Measurements from ENCODE around the gene MBOAT1. TPM values are rescaled to one million over a fixed set of nuclear protein-coding genes. Genes with fewer than 3 reads are reported as not detected.
"Not testable (repeated sequence)": the region's sequence is repeated elsewhere in the genome, so short reads cannot be mapped to it uniquely, and the experiment has no call there.

MBOAT1 gene, protein sequence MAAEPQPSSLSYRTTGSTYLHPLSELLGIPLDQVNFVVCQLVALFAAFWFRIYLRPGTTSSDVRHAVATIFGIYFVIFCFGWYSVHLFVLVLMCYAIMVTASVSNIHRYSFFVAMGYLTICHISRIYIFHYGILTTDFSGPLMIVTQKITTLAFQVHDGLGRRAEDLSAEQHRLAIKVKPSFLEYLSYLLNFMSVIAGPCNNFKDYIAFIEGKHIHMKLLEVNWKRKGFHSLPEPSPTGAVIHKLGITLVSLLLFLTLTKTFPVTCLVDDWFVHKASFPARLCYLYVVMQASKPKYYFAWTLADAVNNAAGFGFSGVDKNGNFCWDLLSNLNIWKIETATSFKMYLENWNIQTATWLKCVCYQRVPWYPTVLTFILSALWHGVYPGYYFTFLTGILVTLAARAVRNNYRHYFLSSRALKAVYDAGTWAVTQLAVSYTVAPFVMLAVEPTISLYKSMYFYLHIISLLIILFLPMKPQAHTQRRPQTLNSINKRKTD
- 6.3 TPM for total RNA-seq

- ATAC-seq = peak; percentile 97
Observed at GRCh38 chr6:20212392-20213111, at the start of gene MBOAT1. Gene MBOAT1, minus strand, starts transcription at chr6:20212469. Its CDS starts 235 bp downstream, at chr6:20212234.

GRCh38 chr6:20261685-20262084 lies 49.4 kb upstream of the MBOAT1 start:
- ATAC-seq = no peak

GRCh38 chr6:20260360-20260759 lies 48.1 kb upstream of the MBOAT1 start:
- ATAC-seq = no peak

DNA sequence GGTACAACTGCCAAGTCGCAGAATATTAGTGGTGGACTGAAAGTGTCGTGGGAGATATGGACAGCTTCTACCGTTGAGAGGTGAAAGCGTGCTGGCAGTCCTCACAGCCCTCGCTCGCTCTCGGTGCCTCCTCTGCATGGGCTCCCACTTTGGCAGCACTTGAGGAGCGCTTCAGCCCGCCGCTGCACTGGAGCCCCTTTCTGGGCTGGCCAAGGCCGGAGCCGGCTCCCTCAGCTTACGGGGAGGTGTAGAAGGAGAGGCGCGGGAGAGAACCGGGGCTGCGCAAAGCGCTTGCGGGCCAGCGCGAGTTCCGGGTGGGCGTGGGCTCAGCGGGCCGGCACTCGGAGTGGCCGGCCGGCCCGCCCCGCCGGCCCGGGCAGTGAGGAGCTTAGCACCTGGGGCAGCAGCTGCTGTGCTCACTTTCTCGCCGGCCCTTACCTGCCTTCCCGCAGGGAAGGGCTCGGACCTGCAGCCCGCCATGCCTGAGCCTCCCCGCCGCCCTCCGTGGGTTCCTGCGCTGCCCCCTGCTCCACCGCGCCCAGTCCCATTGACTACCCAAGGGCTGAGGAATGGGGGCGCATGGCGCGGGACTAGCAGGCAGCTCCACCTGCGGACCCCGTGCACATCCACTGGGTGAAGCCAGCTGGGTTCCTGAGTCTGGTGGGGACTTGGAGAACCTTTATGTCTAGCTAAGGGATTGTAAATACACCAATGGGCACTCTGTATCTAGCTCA lies 47.2 kb upstream of the MBOAT1 start:
- ATAC-seq = no peak

GRCh38 chr6:20255428-20255827 lies 43.2 kb upstream of the MBOAT1 start:
- no peak for ATAC-seq

DNA sequence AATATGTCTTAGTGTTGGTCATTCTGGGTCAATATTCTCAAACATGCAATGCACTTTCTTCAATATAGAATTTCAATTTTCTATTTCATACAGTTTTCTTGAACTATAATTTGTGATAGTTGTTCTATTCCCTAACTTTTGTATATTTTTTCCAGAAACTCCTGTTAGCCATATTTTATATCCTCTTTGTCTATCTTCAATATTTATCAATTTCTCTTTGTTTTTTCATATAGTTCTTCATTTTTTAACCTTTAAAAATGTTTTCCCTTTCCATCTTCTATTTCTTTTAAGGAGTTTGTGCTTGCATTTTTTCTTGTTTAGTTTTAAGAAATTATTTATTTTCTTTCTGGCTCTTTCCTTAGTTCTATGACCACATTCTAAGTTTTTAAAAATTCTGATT lies 42.0 kb upstream of the MBOAT1 start:
- ATAC-seq = no peak

DNA sequence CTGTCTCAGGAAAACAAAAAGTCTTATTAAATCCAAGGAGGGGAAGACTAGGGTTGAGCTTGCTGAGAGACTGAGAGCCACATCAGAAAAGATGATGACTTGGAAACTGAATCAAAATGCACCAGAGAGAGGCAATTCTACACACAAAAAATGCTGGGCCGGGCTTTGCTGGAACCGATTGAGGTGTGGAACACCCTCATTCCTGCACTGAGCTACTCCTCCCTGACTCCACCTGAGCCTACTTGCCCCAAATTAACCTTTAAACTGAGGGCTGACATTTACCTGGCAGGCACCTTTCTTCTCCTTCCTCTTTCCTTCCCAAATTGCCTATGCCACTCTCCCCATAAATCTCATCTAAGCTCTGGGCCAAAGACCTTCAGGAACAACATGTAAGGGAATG lies 40.8 kb upstream of the MBOAT1 start:
- ATAC-seq = peak; percentile 80

DNA sequence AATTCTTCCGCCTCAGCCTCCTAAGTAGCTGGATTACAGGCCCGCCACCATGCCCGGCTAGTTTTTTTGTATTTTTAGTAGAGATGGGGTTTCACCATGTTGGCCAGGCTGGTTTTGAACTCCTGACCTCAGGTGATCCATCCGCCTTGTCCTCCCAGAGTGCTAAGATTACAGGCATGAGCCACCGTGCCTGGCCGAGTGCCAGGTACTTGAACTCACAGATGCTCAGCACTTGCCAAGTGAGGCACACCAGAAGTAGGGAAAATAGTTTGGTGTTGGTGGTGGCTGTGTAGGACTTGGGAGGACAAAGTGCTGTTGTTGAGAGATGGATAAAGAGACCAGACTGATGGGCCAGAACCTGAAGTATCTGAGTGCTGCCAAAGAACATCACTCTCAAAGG lies 40.0 kb upstream of the MBOAT1 start:
- peak; percentile 51 for ATAC-seq

- ATAC-seq = no peak
Observed at GRCh38 chr6:20251525-20251924, 39.3 kb upstream of the MBOAT1 start.

DNA sequence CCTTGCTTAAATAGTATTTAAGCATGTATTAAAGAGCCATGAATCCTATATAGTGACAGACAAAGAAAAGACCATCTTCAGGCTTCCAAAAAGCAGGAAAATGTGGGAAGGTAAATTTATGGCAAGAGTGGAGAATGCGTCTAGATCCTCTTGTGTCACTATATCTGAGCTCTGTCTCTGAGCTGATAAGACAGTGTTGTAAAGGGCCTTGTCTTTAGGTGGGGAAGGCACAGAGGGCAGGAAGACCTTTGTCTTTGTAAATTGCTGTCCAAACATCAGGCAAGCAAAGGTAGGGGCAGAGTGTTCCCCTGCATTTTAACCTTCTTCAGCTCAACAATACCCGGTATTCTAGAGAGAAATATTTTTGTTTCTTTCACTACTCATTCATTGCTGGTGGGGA lies 33.9 kb upstream of the MBOAT1 start:
- no peak for ATAC-seq

- ATAC-seq = not testable (repeated sequence)
Observed at GRCh38 chr6:20244807-20245681, 32.8 kb upstream of the MBOAT1 start.

DNA sequence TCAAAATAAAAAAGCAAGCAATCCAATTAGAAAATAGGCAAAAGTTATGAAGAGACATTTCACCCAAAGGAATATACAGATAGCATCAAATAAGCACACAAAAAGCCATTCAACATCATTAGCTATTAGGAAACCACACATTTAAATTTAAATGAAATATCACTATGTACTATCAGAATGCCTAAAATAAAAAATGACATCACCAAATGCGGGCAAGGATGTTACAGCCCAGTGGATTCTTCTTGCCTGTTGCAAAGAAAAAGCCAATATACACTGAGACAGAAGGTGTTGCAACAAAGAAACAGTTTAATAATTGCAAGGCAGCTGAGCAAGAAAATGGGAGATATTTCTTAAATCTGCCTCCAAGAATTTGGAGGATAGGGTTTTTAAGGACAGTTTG lies 31.0 kb upstream of the MBOAT1 start:
- no peak for ATAC-seq

DNA sequence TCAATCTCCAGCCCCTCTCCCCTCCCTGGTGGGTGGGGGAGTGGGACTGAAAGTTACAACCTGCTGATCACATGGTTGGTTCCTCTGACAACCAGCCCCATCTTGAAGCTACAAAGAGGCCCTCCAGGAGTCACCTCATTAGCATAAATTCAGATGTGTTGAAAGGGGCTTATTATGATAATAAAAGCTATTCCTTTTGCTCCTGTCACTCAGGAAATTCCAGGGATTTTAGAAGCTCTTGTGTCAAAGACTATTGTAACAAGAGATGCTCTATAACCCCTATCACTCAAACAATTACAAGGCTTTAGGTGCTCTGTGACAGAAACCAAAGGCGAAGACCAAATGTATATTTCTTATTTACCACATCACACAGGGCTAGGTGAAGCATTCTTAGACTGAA lies 30.1 kb upstream of the MBOAT1 start:
- no peak for ATAC-seq

GRCh38 chr6:20241102-20241501 lies 28.8 kb upstream of the MBOAT1 start:
- ATAC-seq = no peak

- ATAC-seq = no peak
Observed at GRCh38 chr6:20238688-20239587, 26.7 kb upstream of the MBOAT1 start.

DNA sequence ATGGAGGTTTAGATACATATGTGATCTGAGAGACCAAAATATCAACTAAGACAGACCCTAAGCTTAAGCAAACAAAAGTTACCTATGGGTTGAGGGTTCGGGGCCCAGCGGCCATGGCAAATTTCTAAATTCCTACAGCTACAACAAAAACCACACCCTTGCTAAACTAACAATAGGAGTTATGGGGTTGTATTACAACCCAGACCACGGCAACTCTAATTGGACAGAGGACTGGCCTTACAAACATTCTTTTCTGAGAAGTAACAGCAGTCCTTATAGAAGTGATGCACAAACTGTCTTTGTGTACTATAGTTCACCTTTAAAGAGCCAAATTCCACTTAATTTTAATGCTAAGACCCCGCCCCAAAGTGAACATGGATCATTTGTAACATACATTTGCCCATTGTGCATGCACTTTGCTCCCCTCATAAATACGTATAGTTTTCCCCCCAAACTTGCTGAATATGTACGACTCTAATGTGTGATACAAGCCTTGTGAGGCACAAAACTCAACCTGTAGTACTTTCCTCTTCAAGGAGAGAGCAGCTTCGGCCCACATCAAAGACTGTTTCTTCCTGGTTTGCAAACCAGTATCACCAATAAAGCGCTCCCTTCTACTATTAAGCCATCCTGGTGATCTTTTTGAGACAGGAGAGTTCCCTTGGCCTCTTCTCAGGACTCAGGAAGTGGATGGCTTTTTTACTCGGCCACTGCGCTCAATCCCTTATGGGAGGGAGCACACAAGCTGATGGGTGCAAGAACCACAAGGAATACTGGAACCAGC lies 25.6 kb upstream of the MBOAT1 start:
- peak; percentile 41 for ATAC-seq

DNA sequence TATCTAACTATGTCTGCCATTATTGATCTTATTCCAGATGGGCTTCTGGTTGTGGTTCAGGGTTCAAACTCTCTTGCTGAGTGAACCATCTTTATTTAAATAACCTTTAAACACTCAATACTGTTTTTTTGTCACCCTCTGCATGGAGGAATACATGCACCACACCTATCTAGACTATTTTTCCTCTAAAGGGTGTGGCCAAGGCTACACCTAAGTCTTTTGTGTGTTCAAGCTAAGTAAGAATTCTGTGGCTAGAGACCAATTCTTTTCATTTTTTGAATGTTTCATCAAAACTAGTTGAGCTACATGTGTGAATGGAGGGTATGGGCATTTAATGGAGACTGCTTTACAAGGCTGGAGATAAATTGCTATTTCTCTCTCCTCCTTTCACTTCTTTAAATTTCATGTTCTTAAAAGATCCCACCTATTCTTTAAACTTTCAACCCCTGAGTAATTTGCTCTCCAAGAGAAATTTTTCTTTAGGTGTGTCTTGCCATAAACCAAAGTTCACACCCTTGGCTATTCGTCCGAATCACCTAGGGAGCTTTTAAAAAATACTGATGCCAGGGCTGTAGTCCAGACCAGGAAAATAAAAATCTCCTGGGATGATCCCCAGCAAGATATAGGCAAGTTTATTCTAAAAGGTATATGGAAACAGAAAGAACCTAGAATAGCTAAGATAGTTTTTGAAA lies 24.8 kb upstream of the MBOAT1 start:
- peak; percentile 93 for ATAC-seq

- ATAC-seq = no peak
Observed at GRCh38 chr6:20236344-20236743, 24.1 kb upstream of the MBOAT1 start.

DNA sequence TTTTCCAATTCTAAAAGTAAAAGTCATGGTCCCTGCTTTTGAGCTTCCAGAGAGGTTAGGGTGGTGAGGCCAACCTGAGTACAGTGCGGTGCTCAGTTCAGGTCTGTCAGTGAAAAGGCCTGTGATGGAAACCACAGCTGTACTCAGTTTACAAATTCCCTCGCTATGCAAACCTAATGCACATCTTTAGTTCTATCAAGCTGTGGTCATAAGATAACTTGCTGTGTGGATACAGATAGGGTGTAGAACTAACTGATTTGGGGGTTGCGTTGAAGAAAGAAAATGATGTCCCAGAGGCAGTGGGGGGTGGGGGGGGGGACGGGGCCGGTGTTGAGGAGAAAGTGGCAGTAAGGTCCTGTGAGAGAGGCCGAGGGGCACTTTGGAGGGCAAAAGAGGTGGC lies 22.8 kb upstream of the MBOAT1 start:
- ATAC-seq = no peak

DNA sequence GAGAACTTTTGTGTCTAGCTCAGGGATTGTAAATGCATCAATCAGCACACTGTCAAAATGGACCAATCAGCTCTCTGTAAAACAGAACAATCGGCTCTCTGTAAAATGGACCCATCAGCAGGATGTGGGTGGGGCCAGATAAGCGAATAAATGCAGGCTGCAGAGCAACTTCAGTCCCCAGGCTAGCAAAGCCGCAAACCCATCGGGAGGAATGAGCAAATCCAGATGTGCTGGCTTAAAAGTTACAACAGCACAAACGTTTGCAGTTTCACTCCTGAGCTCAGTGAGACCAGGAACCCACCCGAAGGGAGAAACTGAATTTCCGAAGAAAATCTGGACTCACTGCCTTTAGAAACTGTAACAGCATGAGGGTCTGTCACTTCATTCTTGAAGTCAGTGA lies 21.9 kb upstream of the MBOAT1 start:
- no peak for ATAC-seq

Measured in esophagus mucosa (tissue), 1 donor.